Rectal smooth muscle tissue (tissue), 1 donor: Measurements from ENCODE around the gene SEMA4A.
A peak's percentile ranks its signal among the peaks of the same experiment; 100 is the strongest.

Source experiments
- H3K27ac ChIP-seq: one replicate; pipeline ENCODE4 v1.7.0; 2013; ENCODE audit warnings: low read depth, low read length, inconsistent platforms
- H3K27me3 ChIP-seq: one replicate; pipeline ENCODE4 v1.7.0; 2013; ENCODE audit warnings: low read length; ENCODE audit not compliant: control insufficient read depth, insufficient read depth
- H3K36me3 ChIP-seq: one replicate; pipeline ENCODE4 v1.7.0; 2013; ENCODE audit warnings: low read length; ENCODE audit not compliant: control insufficient read depth, insufficient read depth
- H3K4me1 ChIP-seq: one replicate; pipeline ENCODE4 v1.7.0; 2013; ENCODE audit warnings: low read length; ENCODE audit not compliant: control insufficient read depth, insufficient read depth
- H3K4me3 ChIP-seq: one replicate; pipeline ENCODE4 v1.7.0; 2013; ENCODE audit warnings: low read length
- H3K9ac ChIP-seq: one replicate; pipeline ENCODE4 v1.7.0; 2013; ENCODE audit warnings: low read length

The SEMA4A gene

DNA sequence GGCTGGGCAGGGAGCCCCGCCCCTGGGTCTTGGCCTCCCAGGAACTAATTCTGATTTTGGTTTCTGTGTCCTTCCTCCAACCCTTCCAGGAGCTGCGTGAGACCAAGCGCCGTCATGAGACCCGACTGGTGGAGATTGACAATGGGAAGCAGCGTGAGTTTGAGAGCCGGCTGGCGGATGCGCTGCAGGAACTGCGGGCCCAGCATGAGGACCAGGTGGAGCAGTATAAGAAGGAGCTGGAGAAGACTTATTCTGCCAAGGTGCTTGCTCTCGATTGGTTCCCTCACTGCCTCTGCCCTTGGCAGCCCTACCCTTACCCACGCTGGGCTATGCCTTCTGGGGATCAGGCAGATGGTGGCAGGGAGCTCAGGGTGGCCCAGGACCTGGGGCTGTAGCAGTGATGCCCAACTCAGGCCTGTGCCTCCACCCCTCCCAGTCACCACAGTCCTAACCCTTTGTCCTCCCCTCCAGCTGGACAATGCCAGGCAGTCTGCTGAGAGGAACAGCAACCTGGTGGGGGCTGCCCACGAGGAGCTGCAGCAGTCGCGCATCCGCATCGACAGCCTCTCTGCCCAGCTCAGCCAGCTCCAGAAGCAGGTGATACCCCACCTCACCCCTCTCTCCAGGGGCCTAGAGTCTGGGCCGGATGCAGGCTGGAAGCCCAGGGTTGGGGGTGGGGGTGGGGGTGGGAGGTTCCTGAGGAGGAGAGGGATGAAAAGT, 18.5 kb upstream of the SEMA4A start:
- peak overlapping the region; percentile 6 for H3K27ac ChIP-seq
- H3K36me3 ChIP-seq, result peaks cover 66% of the 10 kb centered on the region
- H3K9ac ChIP-seq, result no peak overlapping the region
- H3K27me3 ChIP-seq, result no peaks in the 10 kb centered on the region
- no peak overlapping the region for H3K4me3 ChIP-seq
- H3K4me1 ChIP-seq, result peaks cover 14% of the 10 kb centered on the region

DNA sequence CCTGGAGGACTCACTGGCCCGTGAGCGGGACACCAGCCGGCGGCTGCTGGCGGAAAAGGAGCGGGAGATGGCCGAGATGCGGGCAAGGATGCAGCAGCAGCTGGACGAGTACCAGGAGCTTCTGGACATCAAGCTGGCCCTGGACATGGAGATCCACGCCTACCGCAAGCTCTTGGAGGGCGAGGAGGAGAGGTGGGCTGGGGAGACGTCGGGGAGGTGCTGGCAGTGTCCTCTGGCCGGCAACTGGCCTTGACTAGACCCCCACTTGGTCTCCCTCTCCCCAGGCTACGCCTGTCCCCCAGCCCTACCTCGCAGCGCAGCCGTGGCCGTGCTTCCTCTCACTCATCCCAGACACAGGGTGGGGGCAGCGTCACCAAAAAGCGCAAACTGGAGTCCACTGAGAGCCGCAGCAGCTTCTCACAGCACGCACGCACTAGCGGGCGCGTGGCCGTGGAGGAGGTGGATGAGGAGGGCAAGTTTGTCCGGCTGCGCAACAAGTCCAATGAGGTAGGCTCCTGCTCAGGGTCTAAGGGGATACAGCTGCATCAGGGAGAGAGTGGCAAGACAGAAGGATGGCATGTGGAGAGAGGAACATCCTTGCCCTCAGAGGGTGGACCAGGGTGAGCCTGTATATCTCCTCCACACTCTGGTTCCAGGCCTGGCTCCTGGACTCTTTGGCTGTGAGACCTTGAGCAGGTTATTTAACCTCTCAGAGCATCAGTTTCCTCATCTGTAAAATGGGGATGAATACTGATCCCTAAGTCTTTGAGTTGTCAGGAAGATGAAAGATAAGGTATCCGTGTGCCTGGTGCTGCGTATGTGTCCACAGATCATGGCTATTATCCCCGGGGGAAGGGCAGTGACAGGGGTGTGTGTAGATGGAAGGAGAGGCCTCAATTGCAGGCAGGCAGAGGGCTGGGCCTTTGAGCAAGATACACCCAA, 17.2 kb upstream of the SEMA4A start:
- H3K27ac ChIP-seq, result no peak overlapping the region

DNA sequence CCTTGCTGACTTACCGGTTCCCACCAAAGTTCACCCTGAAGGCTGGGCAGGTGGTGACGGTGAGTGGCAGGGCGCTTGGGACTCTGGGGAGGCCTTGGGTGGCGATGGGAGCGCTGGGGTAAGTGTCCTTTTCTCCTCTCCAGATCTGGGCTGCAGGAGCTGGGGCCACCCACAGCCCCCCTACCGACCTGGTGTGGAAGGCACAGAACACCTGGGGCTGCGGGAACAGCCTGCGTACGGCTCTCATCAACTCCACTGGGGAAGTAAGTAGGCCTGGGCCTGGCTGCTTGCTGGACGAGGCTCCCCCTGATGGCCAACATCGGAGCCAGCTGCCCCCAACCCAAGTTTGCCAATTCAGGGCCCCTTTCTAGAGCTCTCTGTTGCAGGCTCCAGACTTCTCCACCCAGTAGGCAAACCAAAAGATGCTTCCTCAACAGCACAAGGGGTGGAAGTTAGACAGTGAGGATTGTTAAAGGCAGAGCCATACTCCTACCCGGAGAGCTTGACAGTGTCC, 16.4 kb upstream of the SEMA4A start:
- Histone ChIP-seq H3K27ac (no peak overlapping the region), H3K36me3 (peaks cover 56% of the 10 kb centered on the region), H3K27me3 (no peaks in the 10 kb centered on the region), H3K4me1 (peaks cover 24% of the 10 kb centered on the region), H3K4me3 (no peak overlapping the region), H3K9ac (no peak overlapping the region)

More for the DNA sequence above, 17.2 kb upstream of the SEMA4A start:
- H3K27me3 ChIP-seq, result no peaks in the 10 kb centered on the region
- peaks cover 61% of the 10 kb centered on the region for H3K36me3 ChIP-seq
- no peak overlapping the region for H3K4me3 ChIP-seq
- H3K4me1 ChIP-seq, result peaks cover 18% of the 10 kb centered on the region
- no peak overlapping the region for H3K9ac ChIP-seq

DNA sequence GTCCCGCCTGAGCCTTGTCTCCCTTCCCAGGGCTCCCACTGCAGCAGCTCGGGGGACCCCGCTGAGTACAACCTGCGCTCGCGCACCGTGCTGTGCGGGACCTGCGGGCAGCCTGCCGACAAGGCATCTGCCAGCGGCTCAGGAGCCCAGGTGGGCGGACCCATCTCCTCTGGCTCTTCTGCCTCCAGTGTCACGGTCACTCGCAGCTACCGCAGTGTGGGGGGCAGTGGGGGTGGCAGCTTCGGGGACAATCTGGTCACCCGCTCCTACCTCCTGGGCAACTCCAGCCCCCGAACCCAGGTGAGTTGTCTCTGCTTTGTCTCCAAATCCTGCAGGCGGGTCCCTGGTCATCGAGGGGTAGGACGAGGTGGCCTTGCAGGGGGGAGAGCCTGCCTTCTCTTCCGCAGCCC, 14.9 kb upstream of the SEMA4A start:
- Histone ChIP-seq H3K9ac (no peak overlapping the region), H3K4me1 (peaks cover 24% of the 10 kb centered on the region), H3K27ac (no peak overlapping the region), H3K4me3 (no peak overlapping the region), H3K36me3 (peaks cover 53% of the 10 kb centered on the region), H3K27me3 (no peaks in the 10 kb centered on the region)

DNA sequence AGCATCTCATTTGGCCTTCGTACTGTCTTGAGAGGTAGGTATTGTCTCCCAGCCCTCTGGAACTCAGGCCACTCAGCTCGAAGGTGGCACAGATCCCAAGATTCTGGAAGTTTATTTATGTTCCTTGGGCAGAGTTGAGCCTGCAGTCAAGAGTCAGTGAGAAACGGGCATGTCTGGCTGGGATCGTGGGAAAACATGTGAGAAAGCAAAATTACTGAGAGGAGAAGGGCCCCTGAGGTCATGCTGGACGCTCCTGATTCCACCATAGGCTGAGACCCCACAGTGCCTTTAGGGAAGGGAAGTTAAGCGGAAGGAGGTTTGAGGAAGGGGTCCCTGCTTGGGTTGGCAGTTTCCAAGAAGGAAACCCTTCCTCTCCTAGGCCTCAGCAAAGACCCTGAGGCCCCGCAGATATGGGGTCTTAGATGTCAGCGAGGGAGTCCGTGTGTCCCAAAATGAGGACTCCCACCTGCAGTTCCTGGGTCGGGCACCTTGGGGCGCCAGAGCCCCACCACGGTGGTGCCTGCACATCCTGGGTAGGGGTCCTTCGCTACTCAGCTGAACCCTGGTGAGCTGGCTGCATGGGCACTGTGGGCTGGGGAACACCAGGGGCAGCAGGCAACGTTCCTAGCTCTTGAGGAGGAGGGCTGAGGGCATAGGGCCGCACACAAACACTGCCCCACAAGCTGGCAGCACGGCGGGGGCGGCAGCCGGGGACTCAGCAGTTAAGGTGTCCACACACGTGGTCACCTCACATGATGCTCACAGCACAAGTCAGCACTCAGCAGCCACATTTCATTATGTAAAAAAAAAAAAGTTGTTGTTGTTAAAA, 12.3 kb upstream of the SEMA4A start:
- Histone ChIP-seq H3K36me3 (peaks cover 27% of the 10 kb centered on the region), H3K9ac (no peak overlapping the region)

DNA sequence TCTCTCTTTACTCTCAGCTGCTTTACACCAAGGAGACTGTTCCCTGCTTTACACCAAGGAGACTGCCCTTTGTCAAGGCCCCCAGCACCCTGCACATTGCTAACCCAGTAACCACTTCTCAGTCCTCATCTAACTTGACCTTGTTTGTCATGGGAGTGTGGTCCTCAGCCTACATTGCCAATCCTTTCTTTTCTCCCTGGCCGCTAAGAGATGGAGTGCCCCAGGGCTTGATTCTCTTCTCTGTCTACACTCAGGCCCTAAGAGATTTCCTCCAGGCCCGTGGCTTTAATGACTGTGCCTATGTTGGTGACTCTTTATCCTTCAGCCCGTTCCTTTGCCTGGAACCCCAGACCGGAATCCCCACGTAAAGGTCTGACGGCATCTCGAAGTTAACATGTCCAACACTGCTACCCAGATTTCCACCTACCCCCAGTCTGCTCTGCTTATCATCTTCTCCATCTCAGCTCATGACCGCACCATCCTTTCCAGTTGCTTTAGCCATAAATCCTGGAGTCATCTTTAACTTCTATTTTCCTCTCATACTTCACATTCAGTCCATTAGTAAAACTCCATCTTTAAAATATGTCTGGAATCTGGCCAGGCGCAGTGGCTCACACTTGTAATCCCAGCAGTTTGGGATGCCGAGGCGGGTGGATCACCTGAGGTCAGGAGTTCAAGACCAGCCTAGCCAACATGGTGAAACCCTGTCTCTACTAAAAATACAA, 9.5 kb upstream of the SEMA4A start:
- no peak overlapping the region for H3K4me3 ChIP-seq
- peaks cover 5% of the 10 kb centered on the region for H3K36me3 ChIP-seq
- H3K27ac ChIP-seq, result peak overlapping the region; percentile 33
- no peaks in the 10 kb centered on the region for H3K27me3 ChIP-seq
- no peak overlapping the region for H3K9ac ChIP-seq
- H3K4me1 ChIP-seq, result peaks cover 38% of the 10 kb centered on the region

More for the DNA sequence above, 12.3 kb upstream of the SEMA4A start:
- H3K27me3 ChIP-seq, result no peaks in the 10 kb centered on the region
- peak overlapping the region; percentile 59 for H3K27ac ChIP-seq
- no peak overlapping the region for H3K4me3 ChIP-seq
- peaks cover 28% of the 10 kb centered on the region for H3K4me1 ChIP-seq

DNA sequence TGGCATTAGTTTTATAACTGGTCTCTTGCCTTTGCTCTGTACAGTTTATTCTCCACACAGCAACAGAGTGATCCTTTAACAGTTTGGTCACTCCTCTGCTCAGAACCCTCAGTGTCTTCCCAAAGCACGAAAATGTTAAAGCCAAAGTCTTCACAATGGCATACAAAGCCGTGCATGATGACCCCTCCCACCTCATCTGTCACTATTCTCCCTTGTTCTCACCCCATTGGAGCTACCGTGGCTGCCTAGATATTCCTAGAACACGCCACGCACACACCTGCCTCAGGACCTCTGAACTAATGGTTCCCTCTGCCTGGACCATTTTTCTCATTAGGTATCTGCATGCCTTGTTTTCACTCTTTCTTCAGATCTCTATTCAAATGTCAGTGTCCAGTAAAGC, 8.6 kb upstream of the SEMA4A start:
- Histone ChIP-seq H3K36me3 (peaks cover under 1% of the 10 kb centered on the region), H3K27me3 (no peaks in the 10 kb centered on the region), H3K4me1 (peaks cover 34% of the 10 kb centered on the region), H3K9ac (no peak overlapping the region), H3K4me3 (no peak overlapping the region), H3K27ac (no peak overlapping the region)

DNA sequence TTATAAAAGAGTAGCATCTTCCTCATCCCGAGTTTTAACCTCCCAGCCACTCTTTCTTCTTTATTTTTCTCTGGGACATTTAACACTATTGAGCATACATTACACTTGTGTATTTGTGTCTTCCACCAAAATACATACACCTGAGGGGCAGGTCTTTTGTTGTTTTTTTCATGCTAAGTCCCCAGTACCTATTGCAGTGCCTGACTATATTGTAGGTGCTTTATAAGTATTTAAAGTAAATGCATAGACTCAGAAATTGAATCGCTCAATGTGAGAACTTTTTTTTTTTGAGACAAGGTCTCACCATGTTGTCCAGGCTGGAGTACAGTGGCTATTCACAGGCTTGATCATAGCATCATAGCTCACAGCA, 7.8 kb upstream of the SEMA4A start:
- Histone ChIP-seq H3K36me3 (no peaks in the 10 kb centered on the region), H3K9ac (no peak overlapping the region), H3K27ac (no peak overlapping the region), H3K27me3 (peaks cover under 1% of the 10 kb centered on the region), H3K4me1 (peaks cover 25% of the 10 kb centered on the region), H3K4me3 (no peak overlapping the region)

DNA sequence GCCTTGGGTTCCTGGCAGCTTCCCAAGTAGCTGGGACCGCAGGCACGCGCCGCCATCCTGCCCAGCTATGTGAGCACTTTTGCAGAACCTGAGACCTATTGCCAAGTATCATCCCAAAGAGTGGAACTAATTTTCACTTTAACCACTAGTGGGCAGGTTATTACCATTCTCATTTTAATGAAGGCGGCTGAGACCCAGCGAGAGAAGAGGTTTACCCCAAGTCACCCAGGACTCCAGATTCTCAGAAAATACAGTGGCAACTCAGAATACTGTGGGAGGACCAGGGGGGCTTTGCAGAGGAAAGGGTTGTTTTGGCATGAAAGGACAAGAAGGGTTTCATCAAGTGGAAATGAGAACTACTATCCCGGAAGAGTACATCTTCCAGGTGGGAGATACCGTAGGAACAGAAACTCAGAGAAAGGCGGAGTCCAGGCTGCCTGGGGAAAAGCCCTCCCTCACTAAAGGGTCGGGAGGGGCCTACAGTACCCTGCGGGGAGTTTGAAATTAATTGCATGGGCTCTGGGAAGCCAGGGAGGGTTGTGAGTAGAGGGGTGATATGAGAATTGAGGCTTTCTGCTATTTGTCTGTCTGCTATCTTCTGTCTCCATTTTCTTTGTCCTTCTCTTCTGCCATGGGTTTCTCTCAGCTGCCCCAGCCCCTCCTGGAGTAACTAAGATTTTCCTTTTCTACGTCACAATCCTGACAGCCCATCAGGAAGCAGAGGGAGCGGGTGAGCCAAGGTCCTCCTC, 7.2 kb upstream of the SEMA4A start:
- Histone ChIP-seq H3K4me1 (peaks cover 20% of the 10 kb centered on the region), H3K9ac (peak overlapping the region; percentile 2), H3K27ac (no peak overlapping the region), H3K4me3 (peak overlapping the region; percentile 45), H3K27me3 (peaks cover 3% of the 10 kb centered on the region), H3K36me3 (no peaks in the 10 kb centered on the region)

DNA sequence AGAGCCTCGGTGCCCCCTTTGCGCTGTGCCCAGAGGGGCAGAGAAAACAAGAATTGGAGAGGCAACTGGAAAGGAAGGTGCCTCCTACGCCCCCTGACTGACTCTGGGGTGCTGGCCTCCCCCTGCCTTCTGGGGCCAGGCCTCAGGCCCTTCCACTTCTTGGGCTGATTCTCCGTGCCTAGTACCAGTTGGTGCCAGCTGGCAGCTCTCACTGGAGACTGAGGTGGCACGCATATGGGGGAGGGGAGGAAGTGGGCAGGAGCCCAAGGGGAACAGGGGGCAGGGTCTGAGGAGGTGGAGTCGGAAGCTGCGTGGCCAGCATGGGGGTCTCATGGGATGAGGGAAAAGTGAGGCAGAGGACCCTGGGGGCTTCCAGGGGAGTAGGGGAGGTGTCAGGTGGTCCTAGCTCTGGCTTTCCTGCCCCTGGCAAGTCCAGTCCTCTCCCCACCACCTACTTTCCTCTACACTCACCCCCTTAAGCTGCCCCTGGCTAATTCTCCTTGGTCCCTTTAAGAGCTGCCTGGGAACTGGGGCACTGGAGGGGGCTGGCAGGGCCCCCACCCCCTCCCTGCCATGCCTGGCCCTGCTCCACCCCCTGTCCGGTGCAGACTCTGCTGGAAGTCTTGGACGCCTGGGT, 6.5 kb upstream of the SEMA4A start:
- Histone ChIP-seq H3K4me3 (peak overlapping the region; percentile 45), H3K27me3 (peaks cover 3% of the 10 kb centered on the region), H3K36me3 (no peaks in the 10 kb centered on the region), H3K27ac (no peak overlapping the region), H3K9ac (peak overlapping the region; percentile 2), H3K4me1 (peaks cover 14% of the 10 kb centered on the region)

DNA sequence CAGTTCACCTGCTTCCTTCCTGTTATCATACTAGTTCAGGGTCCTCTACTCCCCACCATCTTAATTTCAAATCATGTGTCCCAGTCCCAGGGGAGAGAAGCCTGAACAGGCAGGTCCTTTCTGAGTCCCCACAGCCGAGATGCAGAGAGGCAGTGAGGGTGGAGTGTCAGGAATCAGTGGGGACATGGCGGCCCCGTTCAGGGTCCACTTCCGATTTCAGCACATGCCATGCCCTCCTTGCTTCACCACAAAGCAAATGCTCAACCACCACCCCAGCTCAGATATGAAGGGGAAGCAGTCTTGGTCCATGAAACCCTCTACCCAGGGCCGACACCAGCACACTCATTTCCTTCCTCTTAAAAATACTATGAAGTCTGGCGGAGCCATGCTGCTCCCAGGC, 5.2 kb upstream of the SEMA4A start:
- Histone ChIP-seq H3K36me3 (no peaks in the 10 kb centered on the region), H3K9ac (no peak overlapping the region), H3K27me3 (peaks cover 3% of the 10 kb centered on the region), H3K4me3 (no peak overlapping the region), H3K27ac (no peak overlapping the region), H3K4me1 (peaks cover 14% of the 10 kb centered on the region)
